Natural killer cell (primary cell): ENCODE measurements around the gene STUB1. TPM values are rescaled to one million over a fixed set of nuclear protein-coding genes. Genes with fewer than 3 reads are reported as not detected.

Experiments used
- ATAC-seq, 3 donors: fragments of 150-1000 bp in 2 of 3; fragments of 200-7000 bp in 1 of 3; cut with Tn5 transposase; 1 replicate in 1 of 3; 2 replicates in 2 of 3; pipeline ENCODE4 v1.10.0; 2021; ENCODE audit warnings: mild to moderate bottlenecking in 2 of 3, moderate library complexity in 2 of 3
- DNase-seq, 2 donors: peaks; one replicate each; pipeline versions ENCODE4 v3.0.0 to v3.0.0-alpha.2; 2013 to 2021; ENCODE audit warnings: mixed read lengths in 1 of 2
- H3K27ac ChIP-seq: one replicate; pipeline ENCODE4 v1.5.1; 2013; ENCODE audit warnings: mild to moderate bottlenecking, low read length
- H3K27me3 ChIP-seq: one replicate; pipeline ENCODE4 v1.6.1; 2013; ENCODE audit warnings: low read length; ENCODE audit not compliant: control insufficient read depth, insufficient read depth
- H3K36me3 ChIP-seq: one replicate; pipeline ENCODE4 v1.6.1; 2013; ENCODE audit warnings: low read length; ENCODE audit not compliant: control insufficient read depth, insufficient read depth
- H3K4me1 ChIP-seq: one replicate; pipeline ENCODE4 v1.6.1; 2013; ENCODE audit warnings: low read length; ENCODE audit not compliant: control insufficient read depth, insufficient read depth
- H3K4me3 ChIP-seq: one replicate; pipeline ENCODE4 v1.5.1; 2013; ENCODE audit warnings: low read length
- H3K9me3 ChIP-seq: one replicate; pipeline ENCODE4 v1.6.1; 2013; ENCODE audit warnings: low read length; ENCODE audit not compliant: control insufficient read depth, insufficient read depth
- H3K27ac Mint-ChIP-seq, 2 donors: one replicate each; pipeline ENCODE4 v1.8.0; 2022; ENCODE audit warnings: mild to moderate bottlenecking in 2 of 2, mixed read lengths in 2 of 2, moderate library complexity in 1 of 2
- H3K27me3 Mint-ChIP-seq, 2 donors: one replicate each; pipeline ENCODE4 v1.8.0; 2022; ENCODE audit warnings: low read depth in 2 of 2, mixed read lengths in 2 of 2
- H3K36me3 Mint-ChIP-seq: one replicate; pipeline ENCODE4 v1.8.0; 2022; ENCODE audit warnings: mixed read lengths
- H3K4me1 Mint-ChIP-seq, 2 donors: one replicate each; pipeline ENCODE4 v1.8.0; 2022; ENCODE audit warnings: mixed read lengths in 2 of 2
- H3K4me3 Mint-ChIP-seq: one replicate; pipeline ENCODE4 v1.8.0; 2022; ENCODE audit warnings: mild to moderate bottlenecking, moderate library complexity, mixed read lengths
- H3K9me3 Mint-ChIP-seq, 2 donors: one replicate each; pipeline ENCODE4 v1.8.0; 2022; ENCODE audit warnings: mixed read lengths in 2 of 2
- WGBS: methylation state at CpG from one replicate; pipeline ENCODE4 v1.1.7; 2013; ENCODE audit warnings: missing lambda C conversion rate; ENCODE audit not compliant: insufficient coverage; 5-methylcytosine and 5-hydroxymethylcytosine counted together
- intact Hi-C: fragments of 100-400 bp; cut with micrococcal nuclease; formaldehyde crosslinking; loops from one replicate; pipeline ENCODE4 v1.14.2; 2022
- total RNA-seq, 4 donors: library from RNA; stranded (reverse); fragments of 120-200 nt in 1 of 4; gene quantifications; one replicate each; pipeline versions ENCODE4 v1.2.3 to v1.2.4, GENCODE V29; 2013 to 2022
- TF ChIP-seq, protein P1 (sequence below): fragments of 200-600 bp; IDR thresholded peaks from one replicate; pipeline ENCODE4 v1.8.0; 2022; ENCODE audit warnings: antibody characterized with exemption

Gene STUB1
- total RNA-seq, 3 donors from 2014 or later (not counting 1 experiment from before 2014, with no cell fraction given) = 89.5 to 95.4 (median 93.5) TPM

DNA sequence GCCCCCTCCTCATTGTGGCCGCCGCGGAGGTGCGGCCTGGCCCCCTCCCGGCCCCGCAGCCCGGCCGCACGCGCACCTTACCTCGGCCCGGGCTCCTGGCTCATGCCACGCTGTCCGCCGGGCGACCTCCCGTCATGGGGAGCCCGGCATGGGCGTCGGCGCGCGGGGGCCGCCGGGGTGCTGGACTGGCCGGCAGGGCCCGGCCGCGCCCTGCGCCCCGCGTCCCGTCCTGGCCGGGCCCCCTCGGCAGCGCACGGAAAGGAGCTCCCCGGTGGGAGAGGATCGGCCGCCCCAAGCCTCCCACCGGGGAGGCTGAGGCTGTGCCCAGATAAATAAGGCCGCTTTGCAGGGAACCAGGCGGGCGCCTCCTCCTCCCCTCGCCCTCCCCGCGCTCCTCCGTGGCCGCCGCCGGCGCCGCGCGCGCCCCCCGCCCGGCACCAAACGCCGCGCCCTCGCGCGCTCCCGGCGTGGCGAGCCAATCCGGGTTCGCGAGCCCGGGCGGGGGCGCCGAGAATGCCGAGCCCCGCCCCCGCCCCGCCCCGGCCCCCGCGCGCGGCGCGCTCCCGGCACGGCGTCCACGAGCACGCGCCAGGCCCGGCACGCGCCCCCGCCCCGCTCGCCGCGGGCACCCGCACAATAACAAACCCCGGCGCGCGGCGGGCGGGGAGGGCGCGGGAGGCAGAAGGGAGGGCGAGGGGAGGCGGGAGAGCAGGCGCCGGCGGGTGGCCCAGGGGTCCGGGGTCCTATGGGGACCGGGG is 25.4 kb downstream of the STUB1 start, which contains the start of gene FBXL16:
Gene FBXL16 (minus strand): TSS at position 371 of the 758 bp plus-strand sequence. CDS start 8,396 bp downstream, outside the sequence.
- peaks cover 19 to 24% of the 10 kb centered on the region in 2 donors for H3K27me3 Mint-ChIP-seq
- H3K4me3 Mint-ChIP-seq = no peak within 1 kb of the TSS
- intact Hi-C loops = no loop called here
- no peak within 1 kb of the TSS for H3K27ac Mint-ChIP-seq
- peaks cover 9% of the 10 kb centered on the region for H3K4me1 ChIP-seq
- H3K9me3 Mint-ChIP-seq = no peaks in the 10 kb centered on the region
- no peak for DNase-seq
- no peak within 1 kb of the TSS for H3K4me3 ChIP-seq
- H3K4me1 Mint-ChIP-seq = no peaks in the 10 kb centered on the region
- TF ChIP-seq, protein P1, sequence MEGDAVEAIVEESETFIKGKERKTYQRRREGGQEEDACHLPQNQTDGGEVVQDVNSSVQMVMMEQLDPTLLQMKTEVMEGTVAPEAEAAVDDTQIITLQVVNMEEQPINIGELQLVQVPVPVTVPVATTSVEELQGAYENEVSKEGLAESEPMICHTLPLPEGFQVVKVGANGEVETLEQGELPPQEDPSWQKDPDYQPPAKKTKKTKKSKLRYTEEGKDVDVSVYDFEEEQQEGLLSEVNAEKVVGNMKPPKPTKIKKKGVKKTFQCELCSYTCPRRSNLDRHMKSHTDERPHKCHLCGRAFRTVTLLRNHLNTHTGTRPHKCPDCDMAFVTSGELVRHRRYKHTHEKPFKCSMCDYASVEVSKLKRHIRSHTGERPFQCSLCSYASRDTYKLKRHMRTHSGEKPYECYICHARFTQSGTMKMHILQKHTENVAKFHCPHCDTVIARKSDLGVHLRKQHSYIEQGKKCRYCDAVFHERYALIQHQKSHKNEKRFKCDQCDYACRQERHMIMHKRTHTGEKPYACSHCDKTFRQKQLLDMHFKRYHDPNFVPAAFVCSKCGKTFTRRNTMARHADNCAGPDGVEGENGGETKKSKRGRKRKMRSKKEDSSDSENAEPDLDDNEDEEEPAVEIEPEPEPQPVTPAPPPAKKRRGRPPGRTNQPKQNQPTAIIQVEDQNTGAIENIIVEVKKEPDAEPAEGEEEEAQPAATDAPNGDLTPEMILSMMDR = no peak
- no peaks in the 10 kb centered on the region for H3K9me3 ChIP-seq
- H3K36me3 Mint-ChIP-seq = no peaks in the 10 kb centered on the region
- ATAC-seq = peak in 1 of 3 donors; percentile 21
- H3K36me3 ChIP-seq = no peaks in the 10 kb centered on the region
- no peak within 1 kb of the TSS for H3K27ac ChIP-seq
- H3K27me3 ChIP-seq = peaks cover 54% of the 10 kb centered on the region
- 1% methylated on average over 115 of the region's 115 CpGs for WGBS

DNA sequence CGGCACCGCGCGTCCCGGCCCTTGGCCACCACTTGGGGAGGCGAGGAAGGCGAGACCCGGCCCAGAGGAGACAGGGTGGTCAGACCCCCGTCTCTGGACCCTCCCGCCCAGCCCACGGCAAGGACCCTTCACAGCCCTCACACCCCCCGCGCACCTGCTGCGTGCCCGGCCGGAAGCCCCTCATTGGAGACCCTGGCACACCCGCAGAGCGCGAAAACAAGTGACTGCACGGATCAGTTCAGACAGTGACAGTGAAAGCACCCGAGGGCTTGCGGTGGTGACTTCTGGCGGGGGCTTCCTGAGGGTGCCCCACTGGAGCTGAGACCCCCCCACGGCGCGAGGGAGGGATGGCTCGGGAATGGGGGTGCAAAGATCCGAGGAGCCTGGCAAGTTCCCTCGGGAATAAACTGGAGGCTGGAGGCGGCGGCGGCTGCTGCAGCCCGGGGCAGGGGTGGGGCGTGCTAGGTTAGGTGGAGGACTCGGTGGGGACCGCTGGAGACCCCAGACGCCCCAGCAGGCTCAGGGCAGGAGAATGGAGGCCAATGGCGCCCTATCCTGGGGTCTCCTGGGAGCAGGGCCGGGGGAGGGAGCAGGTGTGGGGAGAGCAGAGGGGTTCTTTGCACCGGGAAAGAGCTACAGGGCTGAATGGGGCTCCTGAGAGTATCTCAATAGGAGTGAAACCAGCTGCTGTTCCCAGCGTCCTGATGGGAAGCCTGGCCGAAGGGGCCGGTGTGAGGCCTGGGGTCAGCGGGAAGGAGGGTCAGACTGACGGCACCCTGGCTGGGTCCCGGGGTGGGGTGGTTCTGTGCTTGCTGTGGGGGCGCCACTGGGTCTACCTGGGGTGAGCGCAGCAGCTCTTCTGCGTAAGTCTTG is 26.2 kb downstream of the STUB1 start:
- Mint-ChIP-seq H3K27me3 (peaks cover 19 to 24% of the 10 kb centered on the region in 2 donors), H3K9me3 (no peaks in the 10 kb centered on the region), H3K27ac (no peak overlapping the region), H3K4me1 (no peaks in the 10 kb centered on the region), H3K4me3 (no peak overlapping the region), H3K36me3 (no peaks in the 10 kb centered on the region)
- intact Hi-C loops = no loop called here
- no peak for ATAC-seq
- no peak overlapping the region for H3K4me3 ChIP-seq
- no peak for DNase-seq
- H3K36me3 ChIP-seq = no peaks in the 10 kb centered on the region
- no peaks in the 10 kb centered on the region for H3K9me3 ChIP-seq
- H3K4me1 ChIP-seq = peaks cover 6% of the 10 kb centered on the region
- whole genome bisulfite sequencing = 8% methylated on average over 49 of the region's 49 CpGs
- peaks cover 50% of the 10 kb centered on the region for H3K27me3 ChIP-seq
- H3K27ac ChIP-seq = no peak overlapping the region
- TF ChIP-seq, protein P1 = no peak

DNA sequence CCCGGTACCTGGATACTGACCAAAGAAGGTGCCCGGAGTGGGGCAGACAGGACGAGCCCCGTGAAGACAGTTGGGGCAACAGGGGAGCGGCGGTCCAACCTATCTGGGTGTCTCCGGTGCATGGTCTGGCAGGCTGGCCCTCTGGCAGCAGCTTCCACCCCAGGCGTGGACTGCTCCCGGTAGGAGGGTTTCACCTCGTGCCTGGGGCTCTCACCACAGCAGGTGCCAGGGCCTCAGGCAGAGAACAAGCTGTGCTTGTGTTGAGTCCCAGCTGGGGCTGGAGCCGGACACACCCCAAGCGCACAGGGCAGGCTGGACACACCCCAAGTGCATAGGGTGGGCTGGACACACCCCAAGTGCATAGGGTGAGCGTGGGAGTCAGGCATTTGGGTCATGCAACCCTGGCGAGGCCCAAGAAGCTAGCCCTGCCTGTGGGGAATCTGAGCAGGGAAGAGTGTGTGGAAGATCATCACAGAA is 26.9 kb downstream of the STUB1 start:
- TF ChIP-seq, protein P1 = no peak
- Histone ChIP-seq H3K4me1 (peaks cover 6% of the 10 kb centered on the region), H3K36me3 (no peaks in the 10 kb centered on the region), H3K27ac (no peak overlapping the region), H3K4me3 (no peak overlapping the region), H3K27me3 (peaks cover 45% of the 10 kb centered on the region), H3K9me3 (no peaks in the 10 kb centered on the region)
- DNase-seq (no peak), ATAC-seq (no peak)
- H3K27ac Mint-ChIP-seq = no peak overlapping the region
- 50% methylated on average over 14 of the region's 14 CpGs for WGBS
- peaks cover 18 to 22% of the 10 kb centered on the region in 2 donors for H3K27me3 Mint-ChIP-seq
- H3K4me1 Mint-ChIP-seq = no peaks in the 10 kb centered on the region
- intact Hi-C loops = no loop called here
- H3K36me3 Mint-ChIP-seq = no peaks in the 10 kb centered on the region
- no peak overlapping the region for H3K4me3 Mint-ChIP-seq
- no peaks in the 10 kb centered on the region for H3K9me3 Mint-ChIP-seq
